Stimulated activated naive B cell treated with anti-CD40 and anti-IgM and Interleukin-4, amounts not matched to agents 10 μg/mL and 1 μg/mL and 100 μg/mL, for 72 hours (primary cell): Measurements from ENCODE around the gene MIXL1.
"Not testable (repeated sequence)": the region's sequence is repeated elsewhere in the genome, so short reads cannot be mapped to it uniquely, and the experiment has no call there.

Experiments used
- ATAC-seq, 2 donors: fragments of 150-1000 bp; cut with Tn5 transposase; replicated peaks; 2 replicates each; pipeline ENCODE4 v1.10.0; 2021; ENCODE audit warnings: moderate library complexity in 1 of 2
- DNase-seq: peaks from one replicate; pipeline ENCODE4 v3.0.0; 2021
- H3K27ac Mint-ChIP-seq: one replicate; pipeline ENCODE4 v1.8.0; 2022; ENCODE audit warnings: mild to moderate bottlenecking, mixed read lengths
- H3K27me3 Mint-ChIP-seq, 2 donors: one replicate each; pipeline ENCODE4 v1.8.0; 2022; ENCODE audit warnings: mixed read lengths in 2 of 2
- H3K36me3 Mint-ChIP-seq, 2 donors: one replicate each; pipeline ENCODE4 v1.8.0; 2022; ENCODE audit warnings: mixed read lengths in 2 of 2, mild to moderate bottlenecking in 1 of 2
- H3K4me1 Mint-ChIP-seq, 2 donors: one replicate each; pipeline ENCODE4 v1.8.0; 2022; ENCODE audit warnings: mixed read lengths in 2 of 2, mild to moderate bottlenecking in 1 of 2
- H3K4me3 Mint-ChIP-seq, 2 donors: one replicate each; pipeline ENCODE4 v1.8.0; 2022; ENCODE audit warnings: mild to moderate bottlenecking in 2 of 2, mixed read lengths in 2 of 2, moderate library complexity in 1 of 2
- H3K9me3 Mint-ChIP-seq, 2 donors: one replicate each; pipeline ENCODE4 v1.8.0; 2022; ENCODE audit warnings: mixed read lengths in 2 of 2, mild to moderate bottlenecking in 1 of 2

MIXL1 gene

DNA sequence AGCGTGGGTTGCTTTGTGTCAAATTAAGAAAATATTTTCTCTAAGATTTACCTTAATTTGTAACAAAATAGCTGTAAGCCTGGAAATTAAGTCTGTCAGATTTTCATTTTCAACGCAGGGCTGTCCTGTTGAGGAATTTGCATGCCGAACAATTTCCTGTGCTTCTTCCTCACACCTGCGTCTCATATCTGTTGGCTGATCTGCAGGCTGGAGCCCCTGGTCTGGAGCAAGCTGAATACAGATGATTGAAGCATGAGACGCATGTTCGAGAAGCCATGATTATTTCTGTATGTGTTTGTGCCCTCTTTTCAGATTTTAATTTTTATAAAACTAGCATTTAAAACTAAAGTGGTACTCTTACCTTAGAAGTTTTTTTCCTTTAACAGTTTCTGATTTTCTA lies 9.8 kb downstream of the MIXL1 start:
- H3K4me1 Mint-ChIP-seq: peaks cover 0 to 5% of the 10 kb centered on the region in 2 donors
- H3K9me3 Mint-ChIP-seq: no peaks in the 10 kb centered on the region
- DNase-seq (no peak), ATAC-seq (no peak)
- no peaks in the 10 kb centered on the region for H3K27me3 Mint-ChIP-seq
- H3K27ac Mint-ChIP-seq: no peak overlapping the region
- peaks cover 10 to 20% of the 10 kb centered on the region in 2 donors for H3K36me3 Mint-ChIP-seq
- H3K4me3 Mint-ChIP-seq: no peak overlapping the region

- Mint-ChIP-seq H3K9me3 (no peaks in the 10 kb centered on the region), H3K4me1 (peaks cover 0 to 5% of the 10 kb centered on the region in 2 donors), H3K36me3 (peaks cover 11 to 22% of the 10 kb centered on the region in 2 donors), H3K4me3 (no peak overlapping the region), H3K27ac (no peak overlapping the region), H3K27me3 (no peaks in the 10 kb centered on the region)
- ATAC-seq: no peak
- no peak for DNase-seq
Measured at GRCh38 chr1:226233806-226234205, 10.3 kb downstream of the MIXL1 start.

DNA sequence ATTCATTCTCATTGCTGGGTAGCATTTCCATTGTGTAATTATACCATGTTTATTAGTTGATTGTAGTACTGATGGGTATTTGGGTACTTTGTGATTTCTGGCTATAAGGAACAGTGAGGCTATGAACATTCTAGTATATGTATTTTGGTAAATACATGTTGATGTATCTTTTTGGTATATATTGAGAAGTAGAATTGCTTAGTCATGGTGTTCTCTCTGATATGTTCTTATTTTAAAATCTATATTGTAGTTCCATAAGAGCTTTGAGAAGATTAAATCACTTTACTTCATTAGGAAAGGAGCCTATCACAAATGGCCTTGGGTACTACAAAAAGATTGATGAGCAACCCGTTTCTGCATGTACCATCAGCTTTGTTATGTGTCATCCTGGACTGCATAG lies 13.4 kb downstream of the MIXL1 start:
- H3K9me3 Mint-ChIP-seq: no peaks in the 10 kb centered on the region
- DNase-seq (no peak), ATAC-seq (no peak)
- peaks cover 10 to 15% of the 10 kb centered on the region in 2 donors for H3K36me3 Mint-ChIP-seq
- H3K4me3 Mint-ChIP-seq: no peak overlapping the region
- no peak overlapping the region for H3K27ac Mint-ChIP-seq
- no peaks in the 10 kb centered on the region for H3K27me3 Mint-ChIP-seq
- peaks cover 0 to 5% of the 10 kb centered on the region in 2 donors for H3K4me1 Mint-ChIP-seq

- no peak overlapping the region for H3K27ac Mint-ChIP-seq
- H3K27me3 Mint-ChIP-seq: no peaks in the 10 kb centered on the region
- no peaks in the 10 kb centered on the region for H3K4me1 Mint-ChIP-seq
- H3K9me3 Mint-ChIP-seq: no peaks in the 10 kb centered on the region
- no peak overlapping the region for H3K4me3 Mint-ChIP-seq
- peaks cover 10 to 15% of the 10 kb centered on the region in 2 donors for H3K36me3 Mint-ChIP-seq
- ATAC-seq (no peak), DNase-seq (no peak)
Measured at GRCh38 chr1:226239421-226239820, 16.0 kb downstream of the MIXL1 start.

DNA sequence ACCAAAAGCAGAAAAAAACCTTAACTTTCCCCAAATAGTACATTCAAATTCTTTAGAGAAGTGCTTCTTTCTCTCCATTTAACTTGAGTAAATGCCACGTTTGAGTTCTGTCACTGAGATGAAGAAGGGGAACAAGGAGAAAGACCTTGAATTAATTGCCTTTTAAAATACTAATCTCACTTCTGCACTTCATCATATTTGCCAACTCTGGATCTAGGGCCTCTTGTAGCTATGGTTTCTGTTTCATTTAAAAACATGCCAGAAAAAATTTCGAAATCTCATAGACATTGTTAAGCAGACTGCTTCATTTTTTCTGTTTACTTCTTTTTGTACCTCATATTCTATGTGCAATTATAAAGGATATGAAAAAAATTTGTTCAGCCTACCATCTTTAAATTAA lies 24.6 kb downstream of the MIXL1 start:
- ATAC-seq (peak; percentile 42 to 69), DNase-seq (no peak)
- Mint-ChIP-seq H3K27ac (peak overlapping the region; percentile 20), H3K9me3 (no peaks in the 10 kb centered on the region), H3K4me1 (peaks cover 0 to 2% of the 10 kb centered on the region in 2 donors), H3K4me3 (no peak overlapping the region), H3K36me3 (peaks cover 7 to 19% of the 10 kb centered on the region in 2 donors), H3K27me3 (no peaks in the 10 kb centered on the region)

GRCh38 chr1:226248796-226249195 lies 25.3 kb downstream of the MIXL1 start:
- H3K27me3 Mint-ChIP-seq: no peaks in the 10 kb centered on the region
- DNase-seq (no peak), ATAC-seq (no peak)
- peaks cover 0 to 2% of the 10 kb centered on the region in 2 donors for H3K4me1 Mint-ChIP-seq
- H3K4me3 Mint-ChIP-seq: no peak overlapping the region
- peaks cover 7 to 19% of the 10 kb centered on the region in 2 donors for H3K36me3 Mint-ChIP-seq
- no peak overlapping the region for H3K27ac Mint-ChIP-seq
- no peaks in the 10 kb centered on the region for H3K9me3 Mint-ChIP-seq

DNA sequence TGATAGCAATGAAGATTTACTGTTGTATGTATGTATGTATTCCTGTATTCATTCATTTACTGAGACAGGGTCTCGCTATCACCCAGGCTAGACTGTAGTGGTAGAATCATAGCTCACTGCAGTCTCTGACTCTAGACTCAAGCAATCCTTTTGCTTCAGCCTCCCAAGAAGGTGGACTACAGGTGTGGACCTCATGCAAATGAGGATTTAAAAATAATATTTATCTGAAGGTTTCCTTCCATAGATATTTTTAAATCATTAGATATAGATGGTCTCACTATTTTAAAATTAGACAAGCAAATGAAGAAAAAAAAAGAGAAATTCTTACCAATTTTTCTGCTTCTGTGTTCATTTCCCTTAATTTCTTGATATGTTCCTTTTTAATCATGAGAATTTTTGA lies 27.0 kb downstream of the MIXL1 start:
- no peak overlapping the region for H3K27ac Mint-ChIP-seq
- no peaks in the 10 kb centered on the region for H3K27me3 Mint-ChIP-seq
- ATAC-seq: no peak
- peaks cover 9 to 19% of the 10 kb centered on the region in 2 donors for H3K36me3 Mint-ChIP-seq
- no peaks in the 10 kb centered on the region for H3K9me3 Mint-ChIP-seq
- no peak for DNase-seq
- H3K4me1 Mint-ChIP-seq: peaks cover 0 to 2% of the 10 kb centered on the region in 2 donors
- H3K4me3 Mint-ChIP-seq: no peak overlapping the region

GRCh38 chr1:226252841-226253240 lies 29.4 kb downstream of the MIXL1 start:
- peaks cover 6 to 11% of the 10 kb centered on the region in 2 donors for H3K36me3 Mint-ChIP-seq
- H3K4me1 Mint-ChIP-seq, H3K9me3 Mint-ChIP-seq, H3K27ac Mint-ChIP-seq, ATAC-seq, H3K27me3 Mint-ChIP-seq, DNase-seq, H3K4me3 Mint-ChIP-seq: not testable (repeated sequence)

DNA sequence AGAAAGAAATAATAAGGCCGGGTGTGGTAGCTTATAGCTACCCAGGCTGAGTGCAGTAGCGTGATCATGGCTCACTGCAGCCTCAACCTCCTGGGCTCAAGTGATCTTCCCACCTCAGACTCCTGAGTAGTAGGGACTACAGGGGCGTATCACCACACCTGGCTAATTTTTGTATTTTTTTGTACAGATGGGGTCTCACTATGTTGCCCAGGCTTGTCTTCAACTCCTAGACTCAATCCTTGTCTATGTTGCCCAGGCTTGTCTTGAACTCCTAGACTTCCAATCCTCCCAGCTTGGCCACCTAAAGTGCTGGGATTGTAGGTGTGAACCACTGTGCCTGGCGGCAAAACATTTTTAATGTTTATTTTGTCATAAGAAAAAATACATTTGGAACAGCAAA lies 30.5 kb downstream of the MIXL1 start:
- no peak for DNase-seq
- H3K27me3 Mint-ChIP-seq: no peaks in the 10 kb centered on the region

DNA sequence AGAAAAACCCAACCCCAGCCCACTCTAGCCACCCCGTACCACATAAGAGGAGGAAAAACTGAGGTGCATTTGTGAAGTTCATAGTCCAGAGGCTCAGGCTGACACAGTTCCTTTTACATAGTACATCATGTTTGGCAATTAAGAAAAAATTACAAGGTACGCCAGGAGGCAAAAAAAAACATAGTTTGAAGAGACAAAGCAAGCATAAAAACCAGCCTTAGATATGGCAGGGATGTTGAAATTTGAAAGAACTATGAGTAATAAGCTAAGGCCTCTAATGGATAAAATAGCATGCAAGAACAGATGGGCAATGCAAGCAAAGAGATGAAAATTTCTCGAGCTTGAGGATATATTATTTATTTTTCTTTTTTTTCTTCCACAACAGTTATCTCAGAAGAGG lies 31.9 kb downstream of the MIXL1 start:
- no peaks in the 10 kb centered on the region for H3K4me1 Mint-ChIP-seq
- no peaks in the 10 kb centered on the region for H3K27me3 Mint-ChIP-seq

More for the DNA sequence above, 30.5 kb downstream of the MIXL1 start:
- Mint-ChIP-seq H3K9me3 (no peaks in the 10 kb centered on the region), H3K4me1 (no peaks in the 10 kb centered on the region), H3K4me3 (no peak overlapping the region), H3K36me3 (peaks cover 7 to 11% of the 10 kb centered on the region in 2 donors), H3K27ac (no peak overlapping the region)
- ATAC-seq: no peak

GRCh38 chr1:226261818-226262217 lies 38.4 kb downstream of the MIXL1 start:
- no peaks in the 10 kb centered on the region for H3K27me3 Mint-ChIP-seq
- peaks cover 32 to 40% of the 10 kb centered on the region in 2 donors for H3K36me3 Mint-ChIP-seq
- peaks cover 4 to 8% of the 10 kb centered on the region in 2 donors for H3K9me3 Mint-ChIP-seq
- H3K4me3 Mint-ChIP-seq: no peak overlapping the region
- DNase-seq (no peak), ATAC-seq (no peak)
- H3K4me1 Mint-ChIP-seq: no peaks in the 10 kb centered on the region
- no peak overlapping the region for H3K27ac Mint-ChIP-seq

More for the DNA sequence above, 31.9 kb downstream of the MIXL1 start:
- ATAC-seq: no peak
- Mint-ChIP-seq H3K9me3 (peaks cover 4% of the 10 kb centered on the region in 2 donors), H3K36me3 (peaks cover 18 to 23% of the 10 kb centered on the region in 2 donors), H3K4me3 (no peak overlapping the region), H3K27ac (no peak overlapping the region)
- DNase-seq: no peak

DNA sequence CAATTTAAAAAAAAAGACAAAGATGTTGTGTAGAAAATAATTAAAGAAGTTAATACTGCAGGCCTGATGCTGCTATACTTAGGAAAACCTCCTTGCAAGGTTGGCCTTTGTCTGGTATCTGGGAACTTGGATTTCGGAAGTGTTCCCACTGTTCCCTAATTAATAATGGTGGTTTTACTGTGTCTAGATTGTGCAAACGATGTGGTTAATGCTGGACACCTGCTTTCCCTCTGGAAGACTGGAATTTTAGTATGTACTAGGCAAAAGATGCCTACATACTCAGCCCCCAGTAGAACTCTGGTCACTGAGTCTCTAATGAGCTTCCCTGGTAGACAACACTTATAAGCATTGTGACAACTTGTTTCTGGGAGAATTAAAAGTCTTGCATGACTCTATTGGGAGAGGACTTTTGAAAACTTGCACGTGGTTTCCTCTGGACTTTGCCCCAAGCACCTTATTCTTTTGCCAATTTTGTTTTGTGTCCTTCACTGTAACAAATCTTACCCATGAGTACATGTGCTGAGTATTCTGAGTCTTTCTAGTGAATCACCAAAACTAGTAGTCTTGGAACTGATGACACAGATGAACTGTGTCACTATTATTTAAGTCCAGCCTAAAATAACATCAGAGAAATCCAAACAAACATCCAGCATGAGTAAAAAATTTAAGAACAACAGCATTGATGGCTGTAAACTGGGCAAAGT lies 45.1 kb downstream of the MIXL1 start:
- no peak for ATAC-seq
- Mint-ChIP-seq H3K27me3 (no peaks in the 10 kb centered on the region), H3K27ac (no peak overlapping the region), H3K36me3 (peaks cover 3 to 5% of the 10 kb centered on the region in 2 donors), H3K9me3 (no peaks in the 10 kb centered on the region), H3K4me1 (no peaks in the 10 kb centered on the region), H3K4me3 (no peak overlapping the region)
- DNase-seq: no peak

GRCh38 chr1:226272233-226272902 lies 48.9 kb downstream of the MIXL1 start:
- not testable (repeated sequence) for DNase-seq, H3K4me3 Mint-ChIP-seq, H3K9me3 Mint-ChIP-seq, ATAC-seq, H3K4me1 Mint-ChIP-seq, H3K27ac Mint-ChIP-seq, H3K27me3 Mint-ChIP-seq
- peaks cover 8 to 12% of the 10 kb centered on the region in 2 donors for H3K36me3 Mint-ChIP-seq

- no peak for ATAC-seq
Measured at GRCh38 chr1:226274138-226274537, 50.7 kb downstream of the MIXL1 start.

GRCh38 chr1:226276077-226276682 lies 52.7 kb downstream of the MIXL1 start:
- peaks cover 6 to 9% of the 10 kb centered on the region in 2 donors for H3K4me1 Mint-ChIP-seq
- DNase-seq (no peak), ATAC-seq (no peak)
- H3K27ac Mint-ChIP-seq: no peak overlapping the region
- no peaks in the 10 kb centered on the region for H3K27me3 Mint-ChIP-seq
- H3K9me3 Mint-ChIP-seq: no peaks in the 10 kb centered on the region
- no peak overlapping the region for H3K4me3 Mint-ChIP-seq
- H3K36me3 Mint-ChIP-seq: peaks cover 5 to 14% of the 10 kb centered on the region in 2 donors

More at GRCh38 chr1:226274138-226274537, 50.7 kb downstream of the MIXL1 start:
- Mint-ChIP-seq H3K4me1 (no peaks in the 10 kb centered on the region), H3K27me3 (no peaks in the 10 kb centered on the region), H3K36me3 (peaks cover 8 to 14% of the 10 kb centered on the region in 2 donors), H3K4me3 (no peak overlapping the region), H3K27ac (no peak overlapping the region), H3K9me3 (no peaks in the 10 kb centered on the region)
- DNase-seq: no peak
